A673 (cell line): ENCODE measurements around the gene ZNF605. TPM values are rescaled to one million over a fixed set of nuclear protein-coding genes. Genes with fewer than 3 reads are reported as not detected.

Source experiments
- BruUV-seq: library from RNA; stranded (reverse); fragments of 400-500 nt; replicated peaks from 2 replicates; lab custom pipeline; 2021; lab: Mats Ljungman, UMichigan
- CTCF ChIA-PET: fragments of 300-600 bp; sonication (Branson Sonifier 250); formaldehyde crosslinking; loops from one replicate; lab custom pipeline; 2022; ENCODE audit warnings: antibody characterized with exemption; lab: Charles Lee
- POLR2A ChIA-PET: fragments of 300-600 bp; sonication (Branson Sonifier 250); formaldehyde crosslinking; loops from one replicate; lab custom pipeline; 2022; ENCODE audit warnings: antibody characterized with exemption; ENCODE audit not compliant: low non-redundant PET; lab: Charles Lee
- DNase-seq: peaks from one replicate; pipeline ENCODE4 v3.0.0-alpha.2; 2015; ENCODE audit warnings: low spot score
- H3K27ac ChIP-seq: fragments of 200-600 bp; sonication (generic); 2 replicates; pipeline ENCODE4 v1.5.1; 2016; ENCODE audit warnings: mixed run types, low read depth, mild to moderate bottlenecking, mixed read lengths, antibody characterized with exemption, low read length; ENCODE audit not compliant: poor library complexity, severe bottlenecking
- H3K27me3 ChIP-seq: fragments of 200-600 bp; sonication (generic); replicated peaks from 2 replicates; pipeline ENCODE4 v1.6.1; 2017; ENCODE audit warnings: mixed run types, low read depth, mild to moderate bottlenecking, mixed read lengths, antibody characterized with exemption, low read length; ENCODE audit not compliant: insufficient read depth, poor library complexity
- H3K36me3 ChIP-seq: fragments of 200-600 bp; sonication (generic); 2 replicates; pipeline ENCODE4 v1.6.1; 2016; ENCODE audit warnings: mixed run types, mild to moderate bottlenecking, mixed read lengths, antibody characterized with exemption, low read length; ENCODE audit not compliant: insufficient read depth, poor library complexity, severe bottlenecking
- H3K4me1 ChIP-seq: fragments of 200-600 bp; sonication (generic); 2 replicates; pipeline ENCODE4 v1.6.1; 2017; ENCODE audit warnings: mixed run types, mild to moderate bottlenecking, mixed read lengths, antibody characterized with exemption, low read length; ENCODE audit not compliant: insufficient read depth, poor library complexity, severe bottlenecking
- H3K4me3 ChIP-seq: fragments of 200-600 bp; sonication (generic); 2 replicates; pipeline ENCODE4 v1.5.1; 2016; ENCODE audit warnings: low read depth, mixed run types, mild to moderate bottlenecking, mixed read lengths, low read length; ENCODE audit not compliant: poor library complexity, severe bottlenecking
- H3K9me3 ChIP-seq: fragments of 200-600 bp; sonication (generic); 2 replicates; pipeline ENCODE4 v1.6.1; 2016; ENCODE audit warnings: mixed run types, low read depth, mild to moderate bottlenecking, mixed read lengths, antibody characterized with exemption, low read length; ENCODE audit not compliant: poor library complexity, severe bottlenecking
- EZH2 ChIP-seq: fragments of 200-600 bp; sonication (generic); IDR thresholded peaks from 2 replicates; pipeline ENCODE4 v1.6.1; 2017; ENCODE audit warnings: borderline replicate concordance, low read depth, mild to moderate bottlenecking, mixed read lengths, antibody characterized with exemption, low read length; ENCODE audit not compliant: poor library complexity, severe bottlenecking
- intact Hi-C: fragments of 100-400 bp; cut with micrococcal nuclease; formaldehyde crosslinking; loops from one replicate; pipeline ENCODE4 v1.10.0; 2022; ENCODE audit not compliant: unreplicated experiment
- total RNA-seq: library from RNA; stranded (reverse); gene quantifications from 2 replicates; pipeline ENCODE4 v1.2.3, GENCODE V29; 2021
- TF ChIP-seq, protein P1 (sequence below): fragments of 300-800, 200-600 bp; sonication (generic); conservative IDR thresholded peaks from 2 replicates; pipeline ENCODE4 v1.5.1; 2017; ENCODE audit warnings: low read depth, mild to moderate bottlenecking, antibody characterized with exemption, low read length, moderate library complexity, mixed read lengths

Gene ZNF605
- total RNA-seq, 1 experiment from 2014 or later: 12.9 TPM

DNA sequence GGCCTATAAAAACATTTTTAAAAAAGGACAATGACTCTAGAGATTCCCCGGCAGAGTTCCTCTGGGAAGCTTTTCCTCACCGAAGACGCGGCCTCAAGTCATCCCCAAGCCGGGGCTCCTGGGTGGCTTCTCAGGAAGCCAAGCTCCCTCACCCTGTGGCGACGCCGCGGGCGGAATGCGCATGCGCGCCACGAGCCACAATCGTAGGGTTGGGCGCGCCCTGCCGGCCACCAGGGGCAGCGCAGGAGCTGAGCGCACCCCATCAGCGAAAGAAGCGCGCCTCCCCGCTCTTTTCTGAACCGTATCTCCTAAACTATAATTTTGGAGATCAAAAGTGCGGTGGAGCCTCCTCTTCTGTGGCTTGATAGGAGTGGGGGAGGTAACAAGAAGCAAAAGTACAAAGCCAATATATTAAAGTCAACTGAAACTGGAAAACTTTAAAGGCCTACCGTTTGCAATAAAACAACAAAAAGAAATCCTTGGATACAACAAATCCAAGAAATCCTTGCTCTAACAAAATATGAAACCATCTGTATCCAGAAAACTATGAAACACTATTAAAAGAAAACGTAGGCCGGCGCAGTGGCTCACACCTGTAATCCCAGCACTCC is 51.3 kb downstream of the ZNF605 start:
- ChIA-PET POLR2A (no interaction called here), CTCF (interaction anchor here (0.6 kb wide), 1 partner anchor 181 kb away, joined by 3 read pairs; no protein-coding TSS in a partner anchor)
- H3K27ac ChIP-seq: no peak overlapping the region
- H3K36me3 ChIP-seq: no peaks in the 10 kb centered on the region
- peaks cover 17% of the 10 kb centered on the region for H3K9me3 ChIP-seq
- DNase-seq: peak; percentile 50
- no peak overlapping the region for H3K4me3 ChIP-seq
- H3K4me1 ChIP-seq: no peaks in the 10 kb centered on the region
- no TSS peak for BruUV-seq
- intact Hi-C loops: no loop called here
- no peak for TF ChIP-seq EZH2
- TF ChIP-seq, protein P1, sequence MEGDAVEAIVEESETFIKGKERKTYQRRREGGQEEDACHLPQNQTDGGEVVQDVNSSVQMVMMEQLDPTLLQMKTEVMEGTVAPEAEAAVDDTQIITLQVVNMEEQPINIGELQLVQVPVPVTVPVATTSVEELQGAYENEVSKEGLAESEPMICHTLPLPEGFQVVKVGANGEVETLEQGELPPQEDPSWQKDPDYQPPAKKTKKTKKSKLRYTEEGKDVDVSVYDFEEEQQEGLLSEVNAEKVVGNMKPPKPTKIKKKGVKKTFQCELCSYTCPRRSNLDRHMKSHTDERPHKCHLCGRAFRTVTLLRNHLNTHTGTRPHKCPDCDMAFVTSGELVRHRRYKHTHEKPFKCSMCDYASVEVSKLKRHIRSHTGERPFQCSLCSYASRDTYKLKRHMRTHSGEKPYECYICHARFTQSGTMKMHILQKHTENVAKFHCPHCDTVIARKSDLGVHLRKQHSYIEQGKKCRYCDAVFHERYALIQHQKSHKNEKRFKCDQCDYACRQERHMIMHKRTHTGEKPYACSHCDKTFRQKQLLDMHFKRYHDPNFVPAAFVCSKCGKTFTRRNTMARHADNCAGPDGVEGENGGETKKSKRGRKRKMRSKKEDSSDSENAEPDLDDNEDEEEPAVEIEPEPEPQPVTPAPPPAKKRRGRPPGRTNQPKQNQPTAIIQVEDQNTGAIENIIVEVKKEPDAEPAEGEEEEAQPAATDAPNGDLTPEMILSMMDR: peak; percentile 61
- peaks cover 36% of the 10 kb centered on the region for H3K27me3 ChIP-seq

DNA sequence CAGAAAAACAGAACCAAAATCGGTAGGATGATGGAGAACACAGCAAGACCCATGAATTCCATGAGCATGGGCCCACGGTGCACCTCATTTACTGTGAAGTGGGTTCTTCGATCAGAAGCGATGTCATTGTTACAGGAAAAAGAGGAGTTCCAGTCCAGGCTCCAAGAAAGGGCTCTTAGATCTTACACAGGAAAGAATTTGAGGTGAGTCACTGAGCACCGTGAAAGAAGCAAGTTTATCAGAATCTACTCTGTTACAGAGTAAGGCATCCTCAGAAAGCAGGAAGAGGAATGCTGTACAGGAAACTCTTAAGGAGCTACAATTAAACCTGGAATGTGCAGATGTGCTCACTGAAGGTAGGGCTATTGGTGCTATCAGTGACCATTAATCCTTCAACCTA is 57.1 kb downstream of the ZNF605 start:
- no peaks in the 10 kb centered on the region for H3K9me3 ChIP-seq
- CTCF ChIA-PET: no interaction called here
- H3K27me3 ChIP-seq: no peaks in the 10 kb centered on the region
- H3K4me1 ChIP-seq: no peaks in the 10 kb centered on the region
- no TSS peak for BruUV-seq
- no peak for DNase-seq
- TF ChIP-seq EZH2: no peak
- TF ChIP-seq, protein P1: no peak
- no peaks in the 10 kb centered on the region for H3K36me3 ChIP-seq
- POLR2A ChIA-PET: no interaction called here
- no peak overlapping the region for H3K4me3 ChIP-seq
- H3K27ac ChIP-seq: no peak overlapping the region
- intact Hi-C loops: no loop called here

DNA sequence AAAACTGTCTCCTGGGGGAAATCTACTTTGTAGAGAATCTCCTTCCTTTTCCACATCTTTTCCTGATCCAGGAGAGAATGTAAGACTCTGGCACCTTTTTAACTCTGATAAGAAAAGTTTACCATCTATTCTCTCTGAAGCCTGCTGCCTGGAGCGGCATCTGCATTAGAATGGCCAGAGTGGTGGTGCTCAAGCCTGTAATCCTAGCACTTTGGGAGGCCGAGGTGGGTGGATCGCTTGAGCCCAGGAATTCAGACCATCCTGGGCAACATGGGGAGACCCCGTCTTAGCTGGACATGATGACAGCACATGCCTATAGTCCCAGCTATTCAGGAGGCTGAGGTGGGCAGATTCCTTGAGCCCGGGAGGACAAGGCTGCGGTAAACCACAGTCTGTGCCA is 67.3 kb downstream of the ZNF605 start:
- CTCF ChIA-PET: no interaction called here
- TF ChIP-seq EZH2: no peak
- TF ChIP-seq, protein P1: no peak
- Histone ChIP-seq H3K4me1 (no peaks in the 10 kb centered on the region), H3K27ac (no peak overlapping the region), H3K4me3 (no peak overlapping the region), H3K27me3 (no peaks in the 10 kb centered on the region), H3K9me3 (peaks cover 22% of the 10 kb centered on the region), H3K36me3 (no peaks in the 10 kb centered on the region)
- no TSS peak for BruUV-seq
- intact Hi-C loops: no loop called here
- no peak for DNase-seq
- POLR2A ChIA-PET: no interaction called here
